NB4 (cell line): ENCODE data around the gene ADCY3.

Source experiments
- POLR2A ChIP-seq: IDR thresholded peaks from 2 replicates; pipeline ENCODE4 v1.6.1; 2011; ENCODE audit warnings: mild to moderate bottlenecking; ENCODE audit not compliant: insufficient read length; ENCODE audit errors: extremely low read depth
- TF ChIP-seq, protein P1 (sequence below): IDR thresholded peaks from one replicate; pipeline ENCODE4 v1.5.1; 2012; ENCODE audit warnings: low read depth, low read length

DNA sequence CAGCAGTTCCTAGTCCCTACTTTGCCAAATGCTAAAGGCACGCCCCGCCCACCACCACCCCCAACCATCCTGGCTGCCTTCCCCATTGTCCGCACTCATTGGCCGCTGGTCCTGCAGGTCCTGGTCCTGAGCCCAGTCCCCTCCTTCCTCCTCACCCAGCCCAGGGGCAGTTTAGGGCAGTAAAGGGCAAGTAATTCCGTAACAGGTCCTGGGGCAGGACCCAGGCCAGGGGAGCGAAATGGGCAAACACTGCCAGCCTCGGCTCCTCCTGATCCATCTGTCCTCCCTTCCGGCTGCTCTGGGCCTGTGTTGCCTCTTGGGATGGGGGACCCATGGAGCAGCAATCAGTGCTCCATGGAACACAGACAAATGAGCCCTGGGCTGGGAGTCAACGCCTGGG is 6.1 kb downstream of the ADCY3 start:
- TF ChIP-seq, protein P1, sequence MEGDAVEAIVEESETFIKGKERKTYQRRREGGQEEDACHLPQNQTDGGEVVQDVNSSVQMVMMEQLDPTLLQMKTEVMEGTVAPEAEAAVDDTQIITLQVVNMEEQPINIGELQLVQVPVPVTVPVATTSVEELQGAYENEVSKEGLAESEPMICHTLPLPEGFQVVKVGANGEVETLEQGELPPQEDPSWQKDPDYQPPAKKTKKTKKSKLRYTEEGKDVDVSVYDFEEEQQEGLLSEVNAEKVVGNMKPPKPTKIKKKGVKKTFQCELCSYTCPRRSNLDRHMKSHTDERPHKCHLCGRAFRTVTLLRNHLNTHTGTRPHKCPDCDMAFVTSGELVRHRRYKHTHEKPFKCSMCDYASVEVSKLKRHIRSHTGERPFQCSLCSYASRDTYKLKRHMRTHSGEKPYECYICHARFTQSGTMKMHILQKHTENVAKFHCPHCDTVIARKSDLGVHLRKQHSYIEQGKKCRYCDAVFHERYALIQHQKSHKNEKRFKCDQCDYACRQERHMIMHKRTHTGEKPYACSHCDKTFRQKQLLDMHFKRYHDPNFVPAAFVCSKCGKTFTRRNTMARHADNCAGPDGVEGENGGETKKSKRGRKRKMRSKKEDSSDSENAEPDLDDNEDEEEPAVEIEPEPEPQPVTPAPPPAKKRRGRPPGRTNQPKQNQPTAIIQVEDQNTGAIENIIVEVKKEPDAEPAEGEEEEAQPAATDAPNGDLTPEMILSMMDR: no peak
- no peak for TF ChIP-seq POLR2A
